ENCODE data around the gene RGS14. TPM values are rescaled to one million over a fixed set of nuclear protein-coding genes. Genes with fewer than 3 reads are reported as not detected.

Gene RGS14
- total RNA-seq, 4 donors from 2014 or later, result 19.4 to 41.0 (median 23.3) TPM

- peaks cover 0 to 5% (median 0%) of the 10 kb centered on the region in 4 donors for H3K9me3 ChIP-seq
- no peak for DNase-seq
- H3K4me3 ChIP-seq, result no peak overlapping the region
- H3K36me3 ChIP-seq, result no peaks in the 10 kb centered on the region
- peaks cover 0 to 9% of the 10 kb centered on the region in 2 donors for H3K27me3 ChIP-seq
- no peak overlapping the region for H3K27ac ChIP-seq
- H3K4me1 ChIP-seq, result peaks cover 0 to 11% (median 0%) of the 10 kb centered on the region in 4 donors
- TF ChIP-seq CTCF (IDR thresholded peaks at IDR 0.05) (no peak), POLR2A (IDR thresholded peaks at IDR 0.05) (no peak)
Observed at GRCh38 chr5:177396807-177397206, 39.1 kb downstream of the RGS14 start.

GRCh38 chr5:177397875-177398390 lies 40.2 kb downstream of the RGS14 start:
- no peak overlapping the region for H3K27ac ChIP-seq
- H3K9me3 ChIP-seq, result peaks cover 0 to 5% (median 0%) of the 10 kb centered on the region in 4 donors
- peaks cover 0 to 21% (median 5%) of the 10 kb centered on the region in 4 donors for H3K4me1 ChIP-seq
- no peaks in the 10 kb centered on the region for H3K36me3 ChIP-seq
- peaks cover 0 to 19% of the 10 kb centered on the region in 2 donors for H3K27me3 ChIP-seq
- H3K4me3 ChIP-seq, result no peak overlapping the region
- no peak for TF ChIP-seq CTCF (IDR thresholded peaks at IDR 0.05)
- TF ChIP-seq POLR2A (IDR thresholded peaks at IDR 0.05), result no peak
- DNase-seq, result no peak

GRCh38 chr5:177399997-177400868 lies 42.5 kb downstream of the RGS14 start, which contains the start of gene PFN3:
PFN3 (minus strand) TSS chr5:177400661; CDS start chr5:177400576, 85 bp downstream.
- Histone ChIP-seq H3K4me3 (peak within 1 kb of the TSS in 2 of 4 donors; percentile 17 to 32), H3K4me1 (peaks cover 4 to 43% (median 25%) of the 10 kb centered on the region in 4 donors), H3K36me3 (no peaks in the 10 kb centered on the region), H3K27me3 (peaks cover 0 to 24% of the 10 kb centered on the region in 2 donors), H3K9me3 (peaks cover 0 to 5% (median 0%) of the 10 kb centered on the region in 4 donors), H3K27ac (peak within 1 kb of the TSS in 2 of 4 donors; percentile 29 to 31)
- TF ChIP-seq POLR2A (IDR thresholded peaks at IDR 0.05) (peak in 1 of 2 donors; percentile 10), CTCF (IDR thresholded peaks at IDR 0.05) (no peak)
- DNase-seq, result peak in 2 of 3 donors; percentile 70 to 83

- no peaks in the 10 kb centered on the region for H3K36me3 ChIP-seq
- peak; percentile 64 to 90 (median 90) for DNase-seq
- peaks cover 0 to 24% of the 10 kb centered on the region in 2 donors for H3K27me3 ChIP-seq
- TF ChIP-seq CTCF (IDR thresholded peaks at IDR 0.05), result peak in 5 of 6 experiments; percentile 13 to 67 (median 62)
- peak in 1 of 2 donors; percentile 50 for TF ChIP-seq POLR2A (IDR thresholded peaks at IDR 0.05)
- peak overlapping the region; percentile 17 to 86 (median 58) for H3K27ac ChIP-seq
- peaks cover 4 to 43% (median 28%) of the 10 kb centered on the region in 4 donors for H3K4me1 ChIP-seq
- peaks cover 0 to 5% (median 0%) of the 10 kb centered on the region in 4 donors for H3K9me3 ChIP-seq
- H3K4me3 ChIP-seq, result peak overlapping the region; percentile 41 to 79 (median 68)
Observed at GRCh38 chr5:177402271-177403043, 44.7 kb downstream of the RGS14 start.
